HepG2 (cell line): ENCODE data around the gene CDK15. TPM values are rescaled to one million over a fixed set of nuclear protein-coding genes. Genes with fewer than 3 reads are reported as not detected.

Experiments
- BCL6 ChIP-seq: IDR thresholded peaks from 2 replicates; pipeline ENCODE4 v1.6.1; 2016; ENCODE audit warnings: missing genetic modification reagents, missing compliant biosample characterization
- FOXA1 ChIP-seq, 2 experiments: fragments of 450-650 bp in 1 of 2; sonication (generic) in 1 of 2; formaldehyde crosslinking in 1 of 2; IDR thresholded peaks; 2 replicates each; pipeline versions ENCODE4 v1.4.0 to v1.6.1; 2016 to 2020; ENCODE audit warnings: missing genetic modification reagents in 1 of 2
- FOXA3 ChIP-seq: IDR thresholded peaks from 2 replicates; pipeline ENCODE4 v1.6.1; 2016; ENCODE audit warnings: missing genetic modification reagents, missing compliant biosample characterization
- FOXP1 ChIP-seq, 2 experiments: fragments of 450-650 bp in 1 of 2; IDR thresholded peaks; 2 replicates each; pipeline ENCODE4 v1.6.1; 2017 to 2018; ENCODE audit warnings: antibody characterized with exemption in 1 of 2
- HMG20A ChIP-seq: IDR thresholded peaks from 2 replicates; pipeline ENCODE4 v1.6.1; 2016; ENCODE audit warnings: borderline replicate concordance
- NFKB2 ChIP-seq: sonication (generic); formaldehyde crosslinking; IDR thresholded peaks from 2 replicates; pipeline ENCODE4 v1.4.0; 2020; ENCODE audit warnings: missing genetic modification reagents, borderline replicate concordance
- POLR2AphosphoS5 ChIP-seq: IDR thresholded peaks from 2 replicates; pipeline ENCODE4 v1.6.1; 2012; ENCODE audit warnings: low read depth, low read length
- PPARG ChIP-seq: conservative IDR thresholded peaks from 2 replicates; pipeline ENCODE4 v1.6.1; 2016; ENCODE audit warnings: missing biosample characterization, missing genetic modification reagents
- RXRB ChIP-seq: IDR thresholded peaks from 2 replicates; pipeline ENCODE4 v1.6.1; 2016; ENCODE audit warnings: borderline replicate concordance, missing genetic modification reagents, missing compliant biosample characterization
- SIX1 ChIP-seq: sonication (generic); formaldehyde crosslinking; IDR thresholded peaks from 2 replicates; pipeline ENCODE4 v1.4.0; 2020; ENCODE audit warnings: missing genetic modification reagents, borderline replicate concordance
- SNAPC2 ChIP-seq: sonication (generic); formaldehyde crosslinking; IDR thresholded peaks from 2 replicates; pipeline ENCODE4 v1.8.1; 2022; ENCODE audit warnings: mild to moderate bottlenecking, missing genetic modification reagents
- SOX13 ChIP-seq, 3 experiments: fragments of 450-650 bp in 1 of 3; sonication (generic) in 1 of 3; formaldehyde crosslinking in 1 of 3; IDR thresholded peaks in 2 of 3; conservative IDR thresholded peaks in 1 of 3; 2 replicates each; pipeline versions ENCODE4 v1.5.0 to v1.6.1; 2016 to 2020; ENCODE audit warnings: antibody characterized with exemption in 1 of 3, mild to moderate bottlenecking in 1 of 3, missing compliant biosample characterization in 1 of 3, missing genetic modification reagents in 1 of 3, moderate library complexity in 1 of 3
- polyA plus RNA-seq, 8 experiments: library from polyadenylated mRNA; depleted of rRNA in 3 of 8; stranded (reverse) in 7 of 8; unstranded in 1 of 8; fragments of >200 nt; fragmentation: Illumina TruSeq in 4 of 8; extraction: Trizol in 4 of 8; gene quantifications; 2 replicates each; pipeline versions ENCODE4 v1.2.1 to v1.2.3, GENCODE V29; 2011 to 2016; ENCODE audit warnings: low read depth in 4 of 8, missing spikeins in 1 of 8, mixed read lengths in 1 of 8; ENCODE audit not compliant: insufficient read depth in 1 of 8
- total RNA-seq, 5 experiments: library from RNA; depleted of rRNA; stranded (reverse); fragments of >200 nt; fragmentation: Illumina TruSeq; extraction: Trizol; gene quantifications; 2 replicates each; pipeline ENCODE4 v1.2.3, GENCODE V29; 2016; ENCODE audit warnings: low read depth in 1 of 5
- TF ChIP-seq, protein P1 (sequence below), 2 experiments: sonication (generic) in 1 of 2; formaldehyde crosslinking in 1 of 2; IDR thresholded peaks; 2 replicates each; pipeline versions ENCODE4 v1.4.0 to v1.6.1; 2016 to 2020; ENCODE audit warnings: borderline replicate concordance in 1 of 2, low read depth in 1 of 2, mild to moderate bottlenecking in 1 of 2, missing genetic modification reagents in 1 of 2
- TF ChIP-seq, protein P2 (sequence below): sonication (generic); formaldehyde crosslinking; IDR thresholded peaks from 2 replicates; pipeline ENCODE4 v1.4.0; 2020; ENCODE audit warnings: missing genetic modification reagents, borderline replicate concordance
- TF ChIP-seq, protein P3 (sequence below): sonication (generic); formaldehyde crosslinking; IDR thresholded peaks from 2 replicates; pipeline ENCODE4 v1.5.1; 2020; ENCODE audit warnings: missing genetic modification reagents, mild to moderate bottlenecking, borderline replicate concordance
- TF ChIP-seq, protein P4 (sequence below): sonication (generic); formaldehyde crosslinking; IDR thresholded peaks from 2 replicates; pipeline ENCODE4 v1.4.0; 2020; ENCODE audit warnings: mild to moderate bottlenecking, missing genetic modification reagents

Gene CDK15
- total and polyA plus RNA-seq, 2 of the 13 experiments (the other 11 are each of a cell fraction or from before 2014, with no cell fraction given) = not detected

GRCh38 chr2:201758873-201759272 is 47.5 kb upstream of the CDK15 start (continued):
- TF ChIP-seq, protein P1, sequence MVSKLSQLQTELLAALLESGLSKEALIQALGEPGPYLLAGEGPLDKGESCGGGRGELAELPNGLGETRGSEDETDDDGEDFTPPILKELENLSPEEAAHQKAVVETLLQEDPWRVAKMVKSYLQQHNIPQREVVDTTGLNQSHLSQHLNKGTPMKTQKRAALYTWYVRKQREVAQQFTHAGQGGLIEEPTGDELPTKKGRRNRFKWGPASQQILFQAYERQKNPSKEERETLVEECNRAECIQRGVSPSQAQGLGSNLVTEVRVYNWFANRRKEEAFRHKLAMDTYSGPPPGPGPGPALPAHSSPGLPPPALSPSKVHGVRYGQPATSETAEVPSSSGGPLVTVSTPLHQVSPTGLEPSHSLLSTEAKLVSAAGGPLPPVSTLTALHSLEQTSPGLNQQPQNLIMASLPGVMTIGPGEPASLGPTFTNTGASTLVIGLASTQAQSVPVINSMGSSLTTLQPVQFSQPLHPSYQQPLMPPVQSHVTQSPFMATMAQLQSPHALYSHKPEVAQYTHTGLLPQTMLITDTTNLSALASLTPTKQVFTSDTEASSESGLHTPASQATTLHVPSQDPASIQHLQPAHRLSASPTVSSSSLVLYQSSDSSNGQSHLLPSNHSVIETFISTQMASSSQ (IDR thresholded peaks at IDR 0.05; ENCODE audit: low read depth) = peak; percentile 36; the same call in 1 of the 2 replicates
- TF ChIP-seq, protein P1 (CRISPR knock-in tag; IDR thresholded peaks at IDR 0.05; ENCODE audit: borderline replicate concordance) = no peak
- TF ChIP-seq NFKB2 (CRISPR knock-in tag) = no peak
- no peak for TF ChIP-seq FOXP1 (IDR thresholded peaks at IDR 0.05)
- peak; percentile 57; the same call in 1 of the 2 replicates for TF ChIP-seq FOXP1 (CRISPR knock-in tag; IDR thresholded peaks at IDR 0.05)
- TF ChIP-seq, protein P2, sequence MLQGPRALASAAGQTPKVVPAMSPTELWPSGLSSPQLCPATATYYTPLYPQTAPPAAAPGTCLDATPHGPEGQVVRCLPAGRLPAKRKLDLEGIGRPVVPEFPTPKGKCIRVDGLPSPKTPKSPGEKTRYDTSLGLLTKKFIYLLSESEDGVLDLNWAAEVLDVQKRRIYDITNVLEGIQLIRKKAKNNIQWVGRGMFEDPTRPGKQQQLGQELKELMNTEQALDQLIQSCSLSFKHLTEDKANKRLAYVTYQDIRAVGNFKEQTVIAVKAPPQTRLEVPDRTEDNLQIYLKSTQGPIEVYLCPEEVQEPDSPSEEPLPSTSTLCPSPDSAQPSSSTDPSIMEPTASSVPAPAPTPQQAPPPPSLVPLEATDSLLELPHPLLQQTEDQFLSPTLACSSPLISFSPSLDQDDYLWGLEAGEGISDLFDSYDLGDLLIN = no peak
- TF ChIP-seq FOXA1 (IDR thresholded peaks at IDR 0.05) = no peak
- 0 out of 2 replicates have a peak, but pooled peaks have one; percentile 17 for TF ChIP-seq FOXA1 (CRISPR knock-in tag; IDR thresholded peaks at IDR 0.05)
- 0 out of 2 replicates have a peak, but pooled peaks have one; percentile 23 for TF ChIP-seq BCL6 (CRISPR knock-in tag)
- TF ChIP-seq PPARG = 0 out of 2 replicates have a peak, but pooled peaks have one; percentile 39
- TF ChIP-seq, protein P3, sequence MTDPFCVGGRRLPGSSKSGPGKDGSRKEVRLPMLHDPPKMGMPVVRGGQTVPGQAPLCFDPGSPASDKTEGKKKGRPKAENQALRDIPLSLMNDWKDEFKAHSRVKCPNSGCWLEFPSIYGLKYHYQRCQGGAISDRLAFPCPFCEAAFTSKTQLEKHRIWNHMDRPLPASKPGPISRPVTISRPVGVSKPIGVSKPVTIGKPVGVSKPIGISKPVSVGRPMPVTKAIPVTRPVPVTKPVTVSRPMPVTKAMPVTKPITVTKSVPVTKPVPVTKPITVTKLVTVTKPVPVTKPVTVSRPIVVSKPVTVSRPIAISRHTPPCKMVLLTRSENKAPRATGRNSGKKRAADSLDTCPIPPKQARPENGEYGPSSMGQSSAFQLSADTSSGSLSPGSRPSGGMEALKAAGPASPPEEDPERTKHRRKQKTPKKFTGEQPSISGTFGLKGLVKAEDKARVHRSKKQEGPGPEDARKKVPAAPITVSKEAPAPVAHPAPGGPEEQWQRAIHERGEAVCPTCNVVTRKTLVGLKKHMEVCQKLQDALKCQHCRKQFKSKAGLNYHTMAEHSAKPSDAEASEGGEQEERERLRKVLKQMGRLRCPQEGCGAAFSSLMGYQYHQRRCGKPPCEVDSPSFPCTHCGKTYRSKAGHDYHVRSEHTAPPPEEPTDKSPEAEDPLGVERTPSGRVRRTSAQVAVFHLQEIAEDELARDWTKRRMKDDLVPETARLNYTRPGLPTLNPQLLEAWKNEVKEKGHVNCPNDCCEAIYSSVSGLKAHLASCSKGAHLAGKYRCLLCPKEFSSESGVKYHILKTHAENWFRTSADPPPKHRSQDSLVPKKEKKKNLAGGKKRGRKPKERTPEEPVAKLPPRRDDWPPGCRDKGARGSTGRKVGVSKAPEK (CRISPR knock-in tag) = no peak
- 0 out of 2 replicates have a peak, but pooled peaks have one; percentile 3 for TF ChIP-seq SNAPC2
- TF ChIP-seq RXRB (CRISPR knock-in tag) = peak; percentile 52; the same call in 1 of the 2 replicates
- TF ChIP-seq SIX1 (CRISPR knock-in tag) = peak; percentile 32; the same call in 1 of the 2 replicates
- TF ChIP-seq, protein P4, sequence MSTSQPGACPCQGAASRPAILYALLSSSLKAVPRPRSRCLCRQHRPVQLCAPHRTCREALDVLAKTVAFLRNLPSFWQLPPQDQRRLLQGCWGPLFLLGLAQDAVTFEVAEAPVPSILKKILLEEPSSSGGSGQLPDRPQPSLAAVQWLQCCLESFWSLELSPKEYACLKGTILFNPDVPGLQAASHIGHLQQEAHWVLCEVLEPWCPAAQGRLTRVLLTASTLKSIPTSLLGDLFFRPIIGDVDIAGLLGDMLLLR = no peak
- no peak for TF ChIP-seq SOX13 (IDR thresholded peaks at IDR 0.05)
- TF ChIP-seq SOX13 (CRISPR knock-in tag; conservative IDR thresholded peaks at IDR 0.05 in 1 of 2, IDR thresholded peaks at IDR 0.05 in 1 of 2) = peak in 1 of 2 experiments; percentile 30; a peak in 1 of 4 replicates
- TF ChIP-seq HMG20A (CRISPR knock-in tag) = 0 out of 2 replicates have a peak, but pooled peaks have one; percentile 50
- TF ChIP-seq POLR2AphosphoS5 = no peak
- TF ChIP-seq FOXA3 (CRISPR knock-in tag) = peak; percentile 78
